HG03354 (cell line): ENCODE measurements around the gene TLE3.

Experiments
- ATAC-seq: cut with Tn5 transposase; IDR thresholded peaks from one replicate; pipeline ENCODE4 v1.9.1; 2021; ENCODE audit warnings: mild to moderate bottlenecking; ENCODE audit not compliant: unreplicated experiment, poor library complexity, severe bottlenecking

TLE3 gene

DNA sequence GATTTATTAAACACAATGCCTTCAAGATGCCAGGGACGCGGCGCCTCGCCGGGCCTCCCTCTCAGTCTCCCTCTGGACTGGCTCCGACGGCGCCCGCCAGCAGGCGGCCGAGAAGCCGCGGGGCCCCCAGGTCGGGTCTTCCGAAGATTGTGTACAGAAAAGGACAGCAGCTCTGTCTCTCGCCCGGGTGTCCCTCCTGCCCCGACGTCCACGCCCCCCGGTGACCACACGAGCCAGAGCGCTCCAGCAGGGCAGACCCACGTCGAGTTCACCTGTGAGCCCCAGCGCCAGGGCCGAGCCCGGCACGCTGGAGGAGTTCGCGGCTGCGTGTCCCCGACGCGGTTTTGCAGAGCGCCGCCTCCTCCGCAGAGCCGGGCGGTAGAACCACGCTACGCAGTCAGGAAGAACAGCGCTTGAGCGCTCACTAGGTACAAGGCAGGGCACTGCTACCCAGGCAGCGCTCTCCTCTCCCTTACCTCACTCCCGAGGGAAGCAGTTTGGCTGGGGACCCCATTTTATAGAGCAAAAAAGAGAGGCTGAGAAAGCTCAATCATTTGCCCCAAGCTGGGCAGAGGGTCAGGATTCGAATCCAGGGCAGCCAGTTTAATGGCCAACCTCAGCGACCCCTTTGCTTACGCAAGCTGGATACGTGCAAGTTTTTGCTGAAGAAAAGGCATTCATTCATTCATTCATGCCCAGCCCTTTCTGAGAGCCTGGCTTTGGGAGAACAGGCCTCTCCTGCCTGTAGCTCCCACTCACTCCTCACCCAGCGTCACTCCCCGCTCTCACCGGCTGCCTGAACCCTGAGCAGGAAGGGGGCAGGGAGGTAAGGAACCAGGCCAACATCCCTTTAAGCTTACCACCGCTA lies 3.0 kb upstream of the TLE3 start:
- no peak for ATAC-seq

DNA sequence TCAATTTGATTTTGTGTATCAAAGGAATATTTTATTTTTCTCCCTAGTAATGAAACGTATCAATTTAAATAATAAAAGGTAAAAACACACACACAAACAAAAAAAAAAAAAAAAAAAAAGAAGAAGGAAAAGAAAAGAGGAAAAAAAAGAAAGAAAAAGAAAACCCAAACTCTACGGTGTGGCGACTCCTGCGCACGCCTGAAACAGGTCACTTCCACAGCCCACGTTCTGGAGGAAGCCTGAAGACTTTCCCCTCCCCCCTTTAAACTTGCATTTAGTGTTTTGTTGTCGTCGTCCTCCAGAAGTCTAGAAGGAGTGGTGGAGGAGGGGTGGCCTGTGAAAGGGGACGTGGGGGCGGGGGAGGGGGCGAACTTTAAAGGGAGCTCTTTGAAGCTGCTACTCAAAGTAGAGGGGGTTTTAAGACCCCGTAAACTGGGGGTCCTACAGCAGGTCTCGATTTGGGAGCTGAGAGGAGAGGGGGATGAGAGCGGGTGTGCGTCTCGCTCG lies 2.3 kb upstream of the TLE3 start:
- no peak for ATAC-seq

DNA sequence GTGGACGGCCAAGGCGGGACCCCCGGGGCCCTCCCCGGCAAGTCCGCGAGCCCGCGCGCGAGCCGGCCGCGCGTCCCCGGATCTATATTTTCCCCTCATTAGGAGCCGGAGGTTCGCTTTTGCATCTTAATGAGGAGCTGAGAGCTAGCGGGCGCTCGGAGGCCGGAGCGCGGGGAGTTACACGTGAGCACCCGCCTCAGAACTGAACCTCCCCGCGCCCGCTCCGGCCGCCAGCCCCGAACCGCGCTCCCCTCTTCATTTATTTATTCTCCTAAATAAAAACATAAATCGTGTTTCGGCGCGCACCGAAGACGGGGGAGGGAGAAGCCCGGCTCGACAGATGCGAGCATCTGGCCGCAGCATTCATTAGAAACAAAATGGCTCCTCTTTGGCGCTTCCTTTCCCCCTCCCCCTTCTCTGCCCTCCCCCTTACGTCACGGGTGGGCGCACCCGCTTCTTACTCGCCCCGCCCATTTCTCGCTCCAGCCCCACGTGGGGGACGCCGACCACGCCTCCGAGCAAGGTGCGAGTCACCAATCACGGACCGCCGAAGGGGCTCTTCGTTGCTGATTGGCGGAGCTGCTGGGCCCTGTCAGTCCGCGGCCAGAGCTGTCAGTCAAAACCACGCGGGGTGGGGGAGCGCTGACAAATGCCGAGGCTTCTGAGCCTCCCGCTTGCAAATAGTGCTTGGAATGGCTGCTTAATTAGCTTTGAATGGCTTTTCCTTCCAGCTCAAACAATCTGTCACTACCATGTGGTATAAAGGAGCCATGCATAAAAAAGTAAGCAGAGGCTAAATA lies 1.6 kb upstream of the TLE3 start:
- ATAC-seq: peak; percentile 60

DNA sequence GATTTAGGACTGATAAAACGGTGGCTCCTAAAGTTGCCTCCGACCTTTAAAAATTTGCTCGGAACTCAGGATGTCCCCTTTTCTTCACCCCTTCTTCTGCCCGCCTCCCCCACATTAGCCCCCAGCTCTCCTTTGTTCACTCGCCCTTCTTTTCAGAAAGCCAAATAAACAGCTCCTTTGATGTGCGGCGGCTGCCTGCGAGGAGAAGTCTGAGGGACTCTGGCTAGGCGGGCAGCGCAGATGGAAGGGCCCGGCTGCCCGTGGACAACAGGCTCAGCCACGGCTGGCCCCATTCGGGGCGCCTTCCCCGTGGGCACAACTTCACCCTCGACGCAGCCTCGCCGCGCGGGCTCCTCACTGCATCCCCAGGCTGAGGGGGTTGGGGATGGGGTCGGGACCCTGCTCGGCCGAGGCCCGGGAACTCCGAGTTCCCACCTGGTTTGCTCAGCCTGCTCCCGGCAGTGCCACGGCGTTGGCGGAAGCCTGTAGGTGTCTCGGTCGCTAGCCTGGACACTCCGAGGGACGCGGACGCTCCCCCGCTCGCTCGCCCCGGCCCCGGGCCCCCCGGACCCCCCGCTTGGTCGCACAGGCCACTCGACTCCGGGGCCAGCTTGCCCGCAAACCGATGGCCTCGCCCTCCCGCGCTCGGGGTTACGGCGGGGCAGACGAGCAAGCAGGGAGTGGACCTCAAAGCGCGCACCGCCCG lies 897 bp upstream of the TLE3 start:
- ATAC-seq: no peak

DNA sequence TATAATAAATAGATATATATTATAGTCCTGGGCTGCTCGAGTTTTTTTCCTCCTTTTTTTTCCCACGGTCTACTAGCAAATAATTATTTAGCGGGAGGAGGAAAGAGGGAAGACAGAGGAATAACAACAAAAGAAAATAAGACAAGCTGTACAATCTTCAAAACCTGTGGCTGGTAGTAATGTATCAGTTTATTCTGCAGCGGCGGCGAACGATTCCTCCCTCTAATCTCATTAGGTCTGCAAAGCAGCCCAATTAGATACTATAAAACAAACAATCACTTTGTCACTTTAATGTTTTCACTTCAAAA lies 390 bp upstream of the TLE3 start:
- no peak for ATAC-seq

DNA sequence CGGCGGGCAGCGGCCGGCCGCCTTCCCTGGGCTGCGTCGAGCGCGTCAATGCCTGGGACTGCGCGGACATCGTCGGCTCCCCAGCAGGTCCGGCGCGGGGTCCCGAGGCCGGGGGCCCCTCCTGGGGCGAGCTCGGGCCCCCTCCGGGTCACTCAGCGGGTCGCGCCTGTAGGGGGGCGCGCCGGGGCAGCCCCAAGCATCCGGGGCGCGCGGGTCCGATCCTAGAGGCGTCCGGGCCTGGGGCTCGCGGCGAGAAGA lies 725 bp downstream of the TLE3 start:
- ATAC-seq: no peak

DNA sequence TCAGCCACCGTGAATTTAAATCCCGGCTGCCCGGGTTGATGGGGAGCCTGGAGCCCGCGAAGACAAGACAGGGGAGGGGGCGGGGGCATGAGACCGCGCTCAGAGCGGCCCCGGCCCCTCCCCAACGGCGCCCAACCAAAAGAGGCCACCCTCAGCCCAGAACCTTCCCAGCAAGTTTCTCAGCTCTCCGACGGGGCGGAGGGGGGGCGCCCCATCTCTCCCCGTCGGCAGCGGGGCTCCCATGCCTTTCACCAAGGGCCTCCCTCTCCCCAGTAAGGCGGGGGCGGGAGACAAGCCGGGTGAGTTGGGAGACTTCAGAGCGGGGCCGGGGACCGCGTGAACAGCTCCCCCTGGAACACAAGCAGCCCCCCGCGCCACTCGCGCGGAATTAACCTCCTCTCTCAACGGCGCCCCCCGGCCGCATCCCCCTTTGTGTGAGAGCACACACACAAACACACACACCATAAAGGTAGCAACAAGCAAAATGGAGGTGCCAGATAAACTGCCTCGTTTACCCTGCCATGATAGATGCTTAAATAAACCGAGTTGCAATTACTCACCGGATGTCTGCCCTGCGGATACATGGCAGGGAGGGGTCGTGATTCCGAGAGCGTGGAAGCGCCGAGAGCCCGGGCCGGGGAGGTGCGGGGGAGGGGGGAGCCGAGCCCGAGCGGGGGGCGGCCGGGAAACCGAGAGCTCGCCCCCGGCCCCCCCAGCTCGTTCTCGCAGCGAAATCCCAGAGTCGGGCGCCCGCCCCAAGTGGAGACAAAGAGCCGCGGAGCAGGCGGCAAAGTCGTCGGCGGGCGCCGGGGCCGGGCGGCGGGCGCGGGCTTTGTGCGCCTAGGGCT lies 1.3 kb downstream of the TLE3 start:
- ATAC-seq: no peak

DNA sequence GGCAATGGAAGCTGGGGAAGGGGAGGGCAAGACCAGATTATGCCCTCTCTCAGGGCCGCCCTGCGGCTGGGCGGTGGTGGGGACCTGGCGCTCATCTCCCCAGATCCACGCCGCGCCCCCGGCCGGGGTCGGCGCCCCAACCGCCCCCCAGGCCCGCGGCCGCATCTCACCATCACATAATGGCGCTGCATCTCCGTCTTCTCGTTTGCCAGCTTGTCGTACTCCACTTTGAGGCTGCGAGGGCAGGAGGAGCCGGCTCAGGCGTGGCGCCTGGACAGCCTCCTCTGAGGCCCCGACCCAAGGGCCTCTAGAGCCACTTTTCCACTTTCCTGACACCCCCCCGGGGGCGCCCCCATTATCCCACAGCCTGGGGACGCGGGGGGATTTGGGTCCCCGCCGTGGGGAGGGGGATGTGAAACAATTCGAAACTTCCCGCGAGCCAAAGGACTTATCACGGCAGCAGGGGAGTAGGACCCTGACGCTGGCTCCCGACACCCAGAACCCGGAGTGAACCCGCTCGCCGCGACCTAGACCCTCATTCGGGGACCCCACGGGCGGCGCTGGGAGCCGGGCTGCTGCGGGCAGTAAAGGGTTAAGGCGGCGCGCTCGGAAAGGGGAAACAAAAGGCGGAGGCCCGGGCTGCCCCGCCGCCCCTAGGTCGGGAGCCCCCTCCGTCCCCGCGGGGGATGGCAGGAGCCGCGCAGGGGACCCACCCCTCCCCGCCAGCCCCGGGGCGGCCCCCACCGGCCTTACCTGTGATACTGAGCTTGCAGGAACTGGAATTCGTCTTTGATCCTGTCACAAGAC lies 2.1 kb downstream of the TLE3 start:
- ATAC-seq: peak; percentile 17

DNA sequence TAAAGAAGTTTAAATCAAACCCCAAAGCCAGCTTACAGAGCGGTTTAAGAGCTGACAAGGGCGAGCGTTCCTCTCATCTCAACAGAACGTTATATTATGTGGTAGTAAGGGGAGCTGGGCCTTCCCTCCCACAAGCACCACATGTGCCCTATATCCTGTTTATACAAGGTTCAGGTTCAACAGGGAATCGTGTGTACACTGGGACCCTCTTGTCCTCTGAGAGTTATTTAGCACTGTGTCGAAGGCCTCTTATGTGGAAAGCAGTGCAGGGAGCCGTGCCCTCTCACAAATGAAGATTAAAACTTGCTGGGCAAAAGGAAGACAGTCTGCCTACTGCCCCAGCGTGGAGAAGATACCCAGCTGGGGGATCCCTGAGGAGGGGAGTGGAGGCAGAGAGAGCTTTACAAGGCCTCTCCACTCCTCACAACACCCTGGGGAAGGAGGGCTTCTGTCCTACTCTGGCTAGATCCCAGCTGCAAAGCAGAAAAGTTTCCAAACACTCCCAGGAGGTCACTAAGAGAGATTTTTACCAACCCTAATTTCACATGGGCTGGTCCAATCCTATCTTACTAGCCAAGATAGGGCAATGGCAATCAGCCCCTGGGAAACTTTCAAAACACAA lies 2.9 kb downstream of the TLE3 start:
- ATAC-seq: no peak

DNA sequence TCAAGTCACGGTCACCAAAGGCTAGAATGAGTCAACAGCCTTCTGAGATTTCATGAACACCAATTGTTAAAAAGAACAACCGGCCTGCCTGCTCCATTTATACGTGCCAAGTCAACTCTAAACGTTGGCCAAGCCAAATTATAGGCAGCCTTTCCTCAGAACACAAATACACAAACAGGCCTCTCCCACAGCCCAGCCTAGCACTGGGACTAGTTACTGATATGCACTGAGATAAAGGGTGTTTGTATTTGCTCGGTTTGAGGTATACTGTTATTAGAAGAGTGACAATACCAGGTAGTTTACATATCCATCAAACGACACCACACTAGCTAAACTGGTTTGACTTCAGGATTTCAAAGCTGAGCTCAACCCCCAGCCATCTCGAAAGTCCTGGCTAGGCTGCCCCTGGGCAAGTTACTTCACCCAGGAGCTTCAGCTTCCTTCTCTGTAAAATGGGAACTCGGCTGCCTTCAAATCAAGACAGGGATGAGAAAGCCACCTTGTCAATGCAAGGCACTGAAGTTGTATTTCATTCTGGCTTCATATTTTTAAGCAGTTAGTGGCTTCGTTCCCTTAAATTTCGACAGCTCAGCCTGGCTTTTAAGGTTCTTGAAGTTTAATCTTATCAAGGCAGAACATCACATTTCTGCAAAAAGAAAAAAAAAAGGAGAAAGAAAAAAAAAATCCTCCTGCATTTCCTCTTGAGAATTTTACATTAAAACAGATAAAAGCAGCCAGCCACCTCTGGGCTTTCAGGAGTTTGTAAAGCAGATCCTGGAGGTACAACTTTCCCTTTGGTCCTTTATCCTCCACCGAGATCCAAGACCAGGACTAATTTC lies 4.0 kb downstream of the TLE3 start:
- ATAC-seq: no peak

DNA sequence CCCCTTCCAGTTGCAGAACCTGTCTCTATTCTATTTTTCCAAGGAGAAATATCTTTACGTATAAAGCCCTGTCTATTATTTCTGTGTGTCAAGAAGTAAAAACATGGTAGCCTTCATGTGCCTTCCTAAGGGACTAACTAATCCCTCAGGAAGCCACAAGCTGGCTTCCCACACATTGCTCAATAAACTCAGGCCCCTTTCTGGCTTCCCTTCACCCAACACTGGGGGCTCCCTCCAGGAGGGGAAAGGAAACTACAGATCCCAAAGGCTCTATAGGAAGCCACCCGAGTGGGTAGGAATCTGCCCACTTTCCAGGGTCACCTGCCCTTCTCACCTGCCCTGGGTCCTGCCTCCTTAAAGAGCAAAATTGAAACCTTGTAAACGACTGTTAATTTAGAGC lies 4.6 kb downstream of the TLE3 start:
- ATAC-seq: no peak

DNA sequence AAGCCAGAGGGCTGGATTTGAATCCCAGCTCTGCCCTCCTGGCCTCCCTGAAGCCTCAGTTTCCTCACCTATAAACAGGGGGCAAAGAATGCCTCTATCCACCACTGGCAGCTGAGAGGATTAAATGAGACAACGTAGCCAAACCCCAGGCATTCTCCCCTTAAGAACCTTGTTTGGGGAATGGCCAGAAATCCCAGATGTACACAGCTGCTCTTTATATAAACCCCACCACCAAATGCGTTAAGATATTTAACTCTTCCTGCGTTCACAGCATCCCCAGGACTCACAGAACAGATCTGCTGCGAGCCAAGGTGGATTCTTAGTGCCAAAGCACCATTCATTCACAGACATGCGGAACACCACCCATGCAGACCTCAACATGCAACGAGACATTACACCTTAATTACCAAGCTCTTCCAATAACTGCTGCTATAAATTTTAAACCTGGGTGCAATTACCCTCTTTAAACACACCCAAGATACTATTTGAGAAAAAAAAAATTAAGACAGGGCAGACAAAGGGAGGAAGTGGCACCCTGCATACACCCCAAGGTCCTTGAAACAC lies 5.2 kb downstream of the TLE3 start:
- no peak for ATAC-seq

DNA sequence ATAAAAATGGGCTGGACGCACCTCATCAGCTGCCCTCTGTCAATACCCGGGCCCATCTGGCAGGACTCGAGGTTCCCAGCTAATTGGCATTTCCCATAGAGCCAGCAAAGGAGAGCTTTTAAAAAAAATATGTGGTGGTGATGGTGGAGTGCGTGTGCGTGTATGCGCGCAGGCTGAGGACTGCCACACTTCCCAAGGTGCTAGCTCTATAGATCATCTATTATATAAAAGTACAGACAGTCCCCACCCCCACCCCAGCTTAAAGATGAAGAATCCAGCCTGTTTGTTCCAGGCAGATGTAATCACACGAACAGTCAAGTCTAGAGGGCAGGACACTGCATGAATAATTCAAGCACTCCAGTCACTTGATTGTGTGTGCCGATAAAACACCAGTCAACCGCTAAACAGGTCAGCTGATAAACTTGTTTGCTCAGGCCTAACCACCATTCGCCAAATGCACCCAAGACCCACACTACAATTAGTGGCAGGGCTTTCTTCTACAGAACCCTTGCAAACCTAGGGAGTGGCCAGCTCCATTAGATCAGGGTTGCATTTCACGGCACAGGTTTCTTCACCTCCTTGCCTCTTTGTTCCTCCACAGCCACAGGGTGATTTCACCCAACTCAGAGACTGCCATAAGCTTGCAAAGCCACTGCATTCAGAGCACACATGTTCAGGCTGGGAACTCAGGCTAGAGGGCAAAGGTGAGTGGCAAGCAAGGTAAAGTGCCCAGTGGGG lies 5.8 kb downstream of the TLE3 start:
- no peak for ATAC-seq

DNA sequence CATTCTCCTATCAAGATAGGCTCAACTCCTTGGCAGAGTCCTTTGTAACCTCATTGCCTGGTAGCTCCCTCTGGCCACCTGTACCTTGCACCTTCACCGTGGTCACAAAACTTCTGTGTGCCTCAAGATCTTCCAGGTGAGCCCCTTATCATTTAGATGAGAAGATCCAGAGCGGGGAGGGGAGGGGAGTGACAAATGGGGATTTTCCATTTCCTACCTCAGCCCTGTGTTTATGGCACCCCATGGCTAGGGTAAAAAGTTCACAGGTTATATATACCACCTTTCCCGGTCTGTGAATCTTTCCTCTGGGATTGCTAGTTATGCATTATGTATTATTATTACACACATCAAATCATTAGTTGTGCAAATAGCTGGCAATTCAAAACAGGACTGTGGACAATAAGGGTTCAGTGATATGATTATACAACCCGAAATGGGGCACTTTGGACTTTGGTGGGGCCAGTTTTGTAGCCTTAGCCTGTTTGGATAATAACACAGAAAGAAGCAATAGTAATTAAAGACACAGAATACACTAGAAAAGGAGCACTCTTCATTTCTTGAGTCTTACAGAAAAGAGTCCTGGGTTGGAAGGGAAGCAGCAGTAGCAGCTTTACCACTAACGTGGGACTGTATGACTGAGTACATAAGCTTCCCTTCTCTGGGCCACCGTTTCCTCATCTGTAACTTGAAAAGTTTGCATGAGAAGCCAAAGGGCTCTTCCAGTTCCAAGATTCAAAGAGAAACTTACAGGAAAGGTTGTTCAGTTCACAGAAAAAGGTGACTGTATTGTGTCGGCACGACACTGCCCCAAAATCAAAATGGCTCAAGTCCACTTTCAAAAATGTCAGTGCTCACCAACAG lies 7.1 kb downstream of the TLE3 start:
- ATAC-seq: no peak

DNA sequence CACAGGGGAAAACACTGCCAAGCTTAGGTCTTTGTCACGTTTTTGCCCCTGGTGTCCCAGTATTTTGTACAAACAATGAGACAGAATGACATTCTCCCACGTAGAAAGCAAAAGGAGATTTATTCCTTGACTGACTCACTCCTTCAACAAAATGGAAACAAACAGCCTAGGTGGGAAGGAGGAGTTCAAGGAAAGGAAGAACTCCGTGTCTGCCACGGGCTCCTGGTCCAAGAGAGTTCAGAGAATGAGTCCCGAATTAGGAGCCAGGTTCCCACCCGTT lies 8.1 kb downstream of the TLE3 start:
- ATAC-seq: no peak
